ENCODE results near the gene SPIB.

- TF ChIP-seq CTCF (IDR thresholded peaks at IDR 0.05) (no peak), POLR2AphosphoS5 (IDR thresholded peaks at IDR 0.05) (no peak)
Observed at GRCh38 chr19:50460161-50460765, 41.5 kb downstream of the SPIB start.
